Epithelial cell of esophagus (primary cell): ENCODE results near the gene OR7A5.
"Not testable (repeated sequence)": the region's sequence is repeated elsewhere in the genome, so short reads cannot be mapped to it uniquely, and the experiment has no call there.

ENCODE experiments used
- DNase-seq: peaks from one replicate; pipeline ENCODE4 v3.0.0; 2010; ENCODE audit warnings: low read depth
- H3K4me3 ChIP-seq: 2 replicates; pipeline ENCODE4 v1.5.1; 2011; ENCODE audit warnings: mild to moderate bottlenecking, low read length, control low read depth
- TF ChIP-seq, protein P1 (sequence below): IDR thresholded peaks from 2 replicates; pipeline ENCODE4 v1.5.1; 2011; ENCODE audit warnings: low read depth, mild to moderate bottlenecking, low read length, control low read depth, inconsistent platforms; ENCODE audit not compliant: insufficient read depth; ENCODE audit errors: missing control alignments

The OR7A5 gene

DNA sequence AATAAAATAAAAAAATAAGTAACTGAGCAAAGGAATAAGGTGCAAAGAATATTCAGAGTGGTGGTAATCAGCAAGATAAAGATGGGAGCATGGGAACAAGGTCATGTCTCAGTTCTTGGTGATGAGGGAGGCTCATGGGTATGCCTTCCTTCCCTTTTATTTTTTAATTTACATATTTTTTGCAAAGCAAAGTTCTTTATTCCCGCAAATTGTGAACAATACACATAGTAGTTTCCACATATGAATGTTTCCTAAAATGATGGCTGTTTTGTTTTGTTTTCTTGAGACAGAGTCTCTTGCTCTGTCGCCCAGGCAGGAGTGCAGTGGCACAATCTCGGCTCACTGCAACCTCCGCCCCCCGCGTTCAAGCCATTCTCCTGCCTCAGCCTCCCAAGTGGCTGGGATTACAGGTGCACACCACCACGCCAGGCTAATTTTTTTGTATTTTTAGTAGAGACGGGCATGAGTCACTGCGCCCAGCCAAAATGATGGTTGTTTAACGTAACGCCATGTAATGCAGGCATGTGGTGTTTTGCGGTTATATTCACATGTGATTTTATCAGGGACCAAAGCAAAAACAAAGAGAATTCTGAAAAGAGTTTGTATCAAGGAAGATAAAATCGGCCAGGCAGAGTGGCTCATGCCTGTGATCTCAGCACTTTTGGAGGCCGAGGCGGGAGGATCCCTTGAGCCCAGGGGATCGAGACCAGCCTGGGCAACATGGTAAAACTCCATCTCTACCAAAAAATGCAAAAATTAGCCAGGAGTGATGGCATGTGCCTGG is 52.2 kb downstream of the OR7A5 start:
- no peak for DNase-seq
- TF ChIP-seq, protein P1, sequence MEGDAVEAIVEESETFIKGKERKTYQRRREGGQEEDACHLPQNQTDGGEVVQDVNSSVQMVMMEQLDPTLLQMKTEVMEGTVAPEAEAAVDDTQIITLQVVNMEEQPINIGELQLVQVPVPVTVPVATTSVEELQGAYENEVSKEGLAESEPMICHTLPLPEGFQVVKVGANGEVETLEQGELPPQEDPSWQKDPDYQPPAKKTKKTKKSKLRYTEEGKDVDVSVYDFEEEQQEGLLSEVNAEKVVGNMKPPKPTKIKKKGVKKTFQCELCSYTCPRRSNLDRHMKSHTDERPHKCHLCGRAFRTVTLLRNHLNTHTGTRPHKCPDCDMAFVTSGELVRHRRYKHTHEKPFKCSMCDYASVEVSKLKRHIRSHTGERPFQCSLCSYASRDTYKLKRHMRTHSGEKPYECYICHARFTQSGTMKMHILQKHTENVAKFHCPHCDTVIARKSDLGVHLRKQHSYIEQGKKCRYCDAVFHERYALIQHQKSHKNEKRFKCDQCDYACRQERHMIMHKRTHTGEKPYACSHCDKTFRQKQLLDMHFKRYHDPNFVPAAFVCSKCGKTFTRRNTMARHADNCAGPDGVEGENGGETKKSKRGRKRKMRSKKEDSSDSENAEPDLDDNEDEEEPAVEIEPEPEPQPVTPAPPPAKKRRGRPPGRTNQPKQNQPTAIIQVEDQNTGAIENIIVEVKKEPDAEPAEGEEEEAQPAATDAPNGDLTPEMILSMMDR, result no peak
- no peak overlapping the region for H3K4me3 ChIP-seq

- H3K4me3 ChIP-seq, DNase-seq: not testable (repeated sequence)
Measured at GRCh38 chr19:14781713-14782536, 53.1 kb downstream of the OR7A5 start.

DNA sequence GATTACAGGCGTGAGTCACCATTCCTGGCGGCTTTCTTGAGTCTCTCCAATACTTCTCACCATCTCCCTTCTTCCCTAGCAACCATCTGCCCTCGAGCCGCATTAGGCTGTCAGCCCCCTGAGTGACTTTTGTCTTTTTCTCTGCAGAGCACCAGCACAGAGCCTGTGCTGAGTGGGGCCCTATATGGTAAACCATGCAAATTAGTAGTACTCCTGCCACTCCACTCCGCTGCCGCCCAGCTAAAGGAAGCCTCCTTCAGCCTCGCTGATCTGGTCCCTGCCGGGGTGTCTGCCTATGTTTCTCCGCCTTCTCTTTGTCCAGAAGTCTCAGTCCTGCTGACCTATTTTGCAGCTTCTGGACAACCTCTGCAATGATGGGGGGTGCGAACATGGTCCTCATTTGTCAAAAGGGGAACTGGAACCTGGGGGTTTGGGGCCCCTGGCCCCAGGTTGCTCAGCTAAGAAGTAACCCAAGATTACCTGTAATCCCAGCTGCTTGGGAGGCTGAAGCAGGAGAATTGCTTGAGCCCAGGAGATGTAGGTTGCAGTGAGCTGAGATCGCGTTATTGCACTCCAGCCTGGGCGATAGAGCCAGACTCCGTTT is 54.3 kb downstream of the OR7A5 start:
- H3K4me3 ChIP-seq, DNase-seq: not testable (repeated sequence)

GRCh38 chr19:14779151-14779550 is 55.8 kb downstream of the OR7A5 start:
- DNase-seq, result no peak
- TF ChIP-seq, protein P1, result no peak
- no peak overlapping the region for H3K4me3 ChIP-seq

GRCh38 chr19:14778110-14778845 is 56.7 kb downstream of the OR7A5 start, which contains the start of gene ADGRE2:
Gene ADGRE2 (minus strand): TSS chr19:14778560. CDS start chr19:14776756, 1,804 bp downstream.
- H3K4me3 ChIP-seq, DNase-seq: not testable (repeated sequence)

DNA sequence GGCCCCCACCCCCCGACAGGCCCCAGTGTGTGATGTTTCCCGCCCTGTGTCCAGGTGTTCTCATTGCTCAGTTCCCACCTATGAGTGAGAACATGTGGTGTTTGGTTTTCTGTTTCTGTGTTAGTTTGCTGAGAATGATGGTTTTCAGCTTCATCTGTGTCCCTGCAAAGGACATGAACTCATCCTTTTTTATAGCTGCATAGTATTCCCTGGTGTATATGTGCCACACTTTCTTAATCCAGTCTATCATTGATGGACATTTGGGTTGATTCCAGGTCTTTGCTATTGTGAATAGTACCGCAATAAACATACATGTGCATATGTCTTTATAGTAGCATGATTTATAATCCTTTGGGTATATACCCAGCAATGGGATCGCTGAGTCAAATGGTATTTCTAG is 57.3 kb downstream of the OR7A5 start:
- H3K4me3 ChIP-seq, DNase-seq: not testable (repeated sequence)
